Embryonic facial prominence (tissue), 1 donor: ENCODE results near the gene HOXA4.

Source experiments
- DNase-seq: peaks from one replicate; pipeline ENCODE4 v3.0.0-alpha.2; 2016; ENCODE audit errors: extremely low spot score

Gene HOXA4

GRCh38 chr7:27133409-27134231 lies 3.1 kb upstream of the HOXA4 start:
- DNase-seq = no peak

- no peak for DNase-seq
These were observed 2.4 kb upstream of the HOXA4 start for GRCh38 chr7:27132978-27133377.

DNA sequence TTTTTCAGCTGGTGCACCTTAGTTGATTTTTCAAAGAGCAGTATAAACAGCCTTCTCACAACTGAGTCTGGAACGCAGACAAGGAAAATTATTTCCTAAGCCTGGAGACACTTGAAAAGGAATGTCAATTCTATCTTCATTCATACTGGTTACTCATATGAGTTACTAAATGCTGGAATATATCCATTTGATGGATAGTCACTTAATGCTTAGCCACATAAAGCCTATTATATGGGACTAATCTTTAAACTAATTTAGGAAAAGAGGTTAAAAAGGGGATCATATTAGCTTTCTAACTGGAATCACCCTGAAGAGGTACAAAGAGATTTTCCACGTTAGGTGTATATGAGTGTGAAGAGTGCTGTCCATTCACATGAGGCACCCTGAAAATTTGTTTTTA lies 1.7 kb upstream of the HOXA4 start:
- no peak for DNase-seq

DNA sequence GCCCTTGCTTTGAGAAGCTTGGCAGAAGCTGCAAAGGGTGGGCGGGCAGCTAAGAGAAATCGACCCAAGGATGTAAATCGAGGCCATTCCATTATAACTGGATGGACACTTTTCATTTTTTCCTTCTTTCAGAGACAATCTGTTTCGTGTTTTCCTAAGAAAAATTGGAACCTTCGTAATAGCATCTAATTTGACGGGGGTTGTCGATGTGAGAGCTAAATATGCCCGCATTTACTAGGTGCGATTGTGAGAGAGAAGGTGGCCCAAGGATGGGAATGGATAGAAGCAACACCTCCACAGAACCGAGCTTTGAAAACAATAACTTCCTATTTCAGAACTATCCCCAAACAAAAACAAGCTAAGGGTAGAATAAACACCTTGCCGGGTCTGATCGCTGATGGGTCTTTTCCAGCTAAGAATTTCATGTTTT lies 848 bp upstream of the HOXA4 start:
- no peak for DNase-seq

DNA sequence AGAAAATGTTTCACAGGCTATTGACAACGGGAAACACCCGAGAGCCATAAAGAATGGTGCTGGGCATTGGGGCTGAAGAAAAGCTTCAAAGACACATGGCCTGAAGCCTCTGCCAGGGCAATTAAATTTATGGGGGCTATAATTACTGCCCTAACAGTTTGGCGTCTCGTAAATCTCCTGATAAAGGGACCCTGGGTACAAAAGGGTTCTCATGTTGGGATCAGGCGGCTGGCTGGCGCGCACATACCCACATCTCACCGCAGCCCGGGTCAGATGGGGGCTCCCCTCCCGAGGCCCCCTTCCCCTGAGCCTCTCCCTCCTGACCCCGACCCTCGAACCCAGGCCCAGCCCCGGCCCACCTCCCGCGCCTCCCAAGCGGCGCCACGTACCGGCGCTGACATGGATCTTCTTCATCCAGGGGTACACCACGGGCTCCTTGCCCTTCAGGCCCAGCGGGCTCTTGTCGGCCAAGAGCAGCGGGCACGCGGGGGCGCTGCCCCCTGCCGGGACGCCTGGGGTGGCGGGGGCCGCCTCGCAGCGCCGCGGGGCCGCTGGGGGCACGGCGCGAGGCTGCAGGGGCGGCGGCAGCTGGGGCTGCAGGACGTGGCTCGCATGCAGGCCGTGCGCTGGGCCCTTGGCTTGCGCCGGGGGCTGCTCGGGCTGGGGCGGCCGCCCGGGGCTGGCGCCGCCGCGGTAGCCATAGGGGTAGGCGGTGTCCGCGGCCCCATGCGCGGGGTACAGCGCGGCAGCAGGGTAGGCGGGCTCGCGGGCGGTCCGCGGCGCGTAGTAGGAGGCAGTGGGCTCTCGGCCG lies 623 bp downstream of the HOXA4 start:
- no peak for DNase-seq

DNA sequence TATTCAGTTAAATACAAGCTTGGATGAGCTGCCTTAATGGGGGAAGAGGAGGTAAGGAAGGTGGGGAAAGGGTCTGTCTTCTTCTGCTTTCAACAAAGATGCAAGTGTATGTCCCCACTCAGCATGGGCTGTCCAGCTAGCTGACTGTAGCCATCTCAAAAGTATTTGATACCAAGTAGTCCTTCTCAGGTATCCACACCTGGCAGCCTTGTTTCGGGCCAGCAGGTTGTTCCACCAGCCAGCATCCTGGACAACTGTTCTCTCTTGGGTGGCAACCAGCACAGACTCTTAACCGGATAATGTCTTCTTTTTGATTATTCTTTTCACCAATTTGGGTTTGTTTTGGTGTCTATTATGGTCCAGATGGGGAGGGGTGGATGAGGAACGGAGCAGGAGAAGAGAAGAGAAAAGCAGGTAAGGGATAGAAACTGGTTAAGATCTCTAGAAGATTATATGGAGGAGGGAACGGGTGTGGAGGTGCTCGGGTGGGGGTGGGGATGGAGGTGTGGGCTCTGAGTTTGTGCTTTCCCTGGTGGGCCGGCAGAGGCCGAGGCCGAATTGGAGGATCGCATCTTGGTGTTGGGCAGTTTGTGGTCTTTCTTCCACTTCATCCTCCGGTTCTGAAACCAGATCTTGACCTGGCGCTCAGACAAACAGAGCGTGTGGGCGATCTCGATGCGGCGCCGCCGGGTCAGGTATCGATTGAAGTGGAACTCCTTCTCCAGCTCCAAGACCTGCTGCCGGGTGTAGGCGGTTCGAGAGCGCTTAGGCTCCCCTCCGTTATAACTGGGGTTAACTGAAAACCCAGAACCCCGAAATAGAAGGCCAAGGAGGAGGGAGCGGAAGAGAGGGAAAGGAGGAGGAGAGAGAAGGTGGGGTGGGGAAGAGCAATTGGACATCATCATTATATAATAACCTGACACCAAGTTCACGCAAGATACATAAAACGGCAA lies 1.5 kb downstream of the HOXA4 start:
- no peak for DNase-seq

- no peak for DNase-seq
These were observed 2.5 kb downstream of the HOXA4 start for GRCh38 chr7:27128034-27128433.

GRCh38 chr7:27126596-27127327 lies 3.8 kb downstream of the HOXA4 start:
- DNase-seq = no peak

GRCh38 chr7:27125986-27126394 lies 4.6 kb downstream of the HOXA4 start:
- no peak for DNase-seq

DNA sequence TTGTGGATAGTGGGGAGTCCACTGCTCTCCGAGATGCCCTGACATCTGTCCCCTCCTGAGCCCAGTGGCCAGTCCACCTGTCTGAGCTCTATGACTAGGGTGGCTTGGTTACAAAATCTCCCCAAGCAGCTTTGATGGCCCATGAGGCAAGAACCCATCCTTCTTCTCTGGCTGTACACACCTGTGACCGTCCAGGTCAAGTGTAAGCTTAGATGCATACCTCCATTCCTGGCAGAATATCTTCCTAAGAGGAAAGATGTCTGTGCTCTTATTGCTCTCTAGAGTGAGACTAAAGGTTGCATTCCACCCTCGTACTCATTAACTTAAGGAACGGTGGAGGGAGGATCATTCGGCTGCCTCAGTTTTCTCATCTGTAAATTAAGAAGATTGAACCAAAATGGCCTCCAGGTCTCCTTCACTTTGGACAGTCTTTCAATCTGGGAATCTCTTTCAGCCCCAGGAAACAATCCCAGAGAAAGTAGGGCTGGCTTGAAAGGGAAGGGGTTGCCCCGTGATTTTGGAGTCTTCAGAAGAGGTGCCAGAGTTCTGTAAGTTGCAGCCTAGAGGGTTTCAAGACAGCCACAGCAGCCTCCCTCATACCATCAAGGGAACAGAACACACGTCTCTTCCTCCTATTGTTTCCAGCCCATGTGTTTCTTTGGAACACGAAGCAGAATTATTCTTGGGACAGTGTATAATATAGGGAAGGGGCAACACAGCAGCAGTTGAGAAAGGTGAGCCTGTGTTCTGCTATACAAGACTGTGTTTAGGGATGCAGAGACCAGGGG lies 5.5 kb downstream of the HOXA4 start:
- DNase-seq = no peak

DNA sequence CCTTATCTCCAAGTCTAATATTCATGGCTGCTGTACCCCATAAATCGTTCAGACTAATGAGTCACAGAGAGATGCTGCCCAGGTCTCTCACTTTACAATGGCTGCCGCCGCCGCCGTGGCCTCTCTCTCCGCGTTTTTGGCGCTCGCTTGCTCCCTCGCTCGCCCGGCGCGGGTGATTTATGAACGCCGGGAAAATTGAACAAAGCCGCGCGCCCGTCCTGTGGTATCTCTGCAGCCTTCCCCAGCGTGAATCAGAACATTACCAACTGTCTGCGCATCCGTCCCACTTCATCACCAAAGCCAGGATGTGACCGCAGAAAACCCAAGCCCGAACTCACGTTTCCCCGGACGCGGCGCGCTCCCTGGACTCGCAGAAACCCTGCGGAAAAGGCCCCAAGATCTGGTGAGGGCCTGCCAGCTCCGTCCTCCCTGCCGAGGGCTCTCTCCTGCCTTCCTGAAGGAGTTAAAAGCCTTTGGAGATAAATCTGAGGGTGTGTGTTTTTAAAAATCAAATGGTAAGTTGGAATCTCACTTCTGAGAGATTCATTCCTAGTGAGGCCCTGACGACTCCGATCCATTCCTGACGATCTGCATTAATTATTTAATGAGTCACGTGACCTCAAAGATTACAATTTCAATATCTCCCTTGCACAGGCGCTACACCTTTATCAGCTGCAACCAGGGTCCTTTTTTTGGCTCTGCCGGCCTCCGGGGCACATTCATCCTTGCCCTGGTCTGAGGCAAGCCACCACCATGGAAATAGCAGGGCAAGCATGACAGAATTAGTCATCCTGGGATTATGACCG lies 6.3 kb downstream of the HOXA4 start:
- DNase-seq = no peak

DNA sequence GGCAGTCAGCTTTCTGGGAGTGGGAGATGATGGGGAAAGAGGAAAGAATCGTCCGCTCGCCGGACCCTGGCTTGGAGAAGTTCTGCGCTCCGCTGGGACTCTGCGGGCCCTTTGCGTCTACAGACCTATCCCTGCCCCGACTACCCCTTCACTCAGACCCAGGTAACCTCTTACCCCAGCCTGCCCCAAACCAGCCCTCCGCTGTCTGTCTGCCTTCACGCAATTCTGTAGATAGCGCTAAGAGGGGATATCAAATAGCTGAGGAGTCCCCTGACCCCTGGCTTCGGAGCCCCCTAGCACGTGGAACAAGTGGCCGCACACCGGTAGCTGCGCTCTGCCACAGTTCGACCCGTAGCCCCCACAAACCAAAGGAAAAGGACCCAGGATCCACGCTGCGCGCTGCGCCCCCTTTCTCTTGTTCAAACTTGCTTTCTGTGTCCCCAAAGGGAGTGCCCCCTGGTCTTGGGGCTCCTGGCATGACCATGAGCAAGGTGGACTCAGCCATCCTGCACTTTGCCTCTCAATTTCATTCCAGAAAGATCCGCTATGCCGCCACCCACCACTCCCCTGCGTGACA lies 7.0 kb downstream of the HOXA4 start:
- DNase-seq = no peak

GRCh38 chr7:27123007-27123476 lies 7.5 kb downstream of the HOXA4 start:
- DNase-seq = no peak

- no peak for DNase-seq
These were observed 8.3 kb downstream of the HOXA4 start for GRCh38 chr7:27122077-27122910.

GRCh38 chr7:27121684-27122076 lies 8.9 kb downstream of the HOXA4 start:
- DNase-seq = no peak

DNA sequence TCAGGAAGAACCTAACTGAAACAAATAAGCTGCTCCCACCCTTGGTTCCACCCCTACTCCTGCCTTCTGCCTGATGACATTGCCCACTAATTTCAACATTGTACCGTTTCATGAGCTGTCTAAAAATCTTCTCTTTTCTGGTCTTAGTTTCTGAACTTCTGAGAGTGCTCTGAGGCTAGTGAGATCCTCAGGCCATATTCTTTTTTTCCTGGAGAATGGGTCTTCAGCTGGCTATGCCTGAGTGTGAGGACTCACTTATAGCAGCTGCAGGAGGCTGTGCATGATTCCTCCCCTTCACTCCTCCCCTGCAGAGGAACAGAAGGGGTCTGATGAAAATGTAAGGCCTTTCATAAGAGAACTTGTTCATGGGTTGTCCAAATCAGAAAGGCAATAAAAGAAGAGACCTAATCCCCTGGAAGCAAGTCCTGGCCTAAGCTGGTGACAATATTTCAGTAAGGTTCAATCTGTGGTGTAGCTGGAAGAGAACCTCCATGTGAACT lies 11.1 kb downstream of the HOXA4 start:
- no peak for DNase-seq

GRCh38 chr7:27118580-27118979 lies 12.0 kb downstream of the HOXA4 start:
- no peak for DNase-seq
